ENCODE measurements around the gene GTF3C5.
"Not testable (repeated sequence)": the region's sequence is repeated elsewhere in the genome, so short reads cannot be mapped to it uniquely, and the experiment has no call there.

GTF3C5 gene

GRCh38 chr9:133056533-133056932 is 25.7 kb downstream of the GTF3C5 start:
- DNase-seq, result no peak

- DNase-seq, result no peak
Observed at GRCh38 chr9:133057006-133057405, 26.2 kb downstream of the GTF3C5 start.

- no peak for DNase-seq
Observed at GRCh38 chr9:133057553-133057952, 26.8 kb downstream of the GTF3C5 start.

- no peak for DNase-seq
Observed at GRCh38 chr9:133058071-133058470, 27.3 kb downstream of the GTF3C5 start.

GRCh38 chr9:133058550-133059320 is 27.9 kb downstream of the GTF3C5 start:
- no peak for DNase-seq

- DNase-seq, result no peak
Observed at GRCh38 chr9:133059623-133060022, 28.8 kb downstream of the GTF3C5 start.

GRCh38 chr9:133060417-133060841 is 29.6 kb downstream of the GTF3C5 start:
- no peak for DNase-seq

GRCh38 chr9:133061019-133061763 is 30.4 kb downstream of the GTF3C5 start:
- DNase-seq, result not testable (repeated sequence)

GRCh38 chr9:133061764-133062145 is 31.0 kb downstream of the GTF3C5 start, which contains the start of gene CEL:
Gene CEL, plus strand, starts transcription at chr9:133061981. Its CDS starts 22 bp downstream, at chr9:133062003.
- not testable (repeated sequence) for DNase-seq

GRCh38 chr9:133062569-133062968 is 31.8 kb downstream of the GTF3C5 start:
- DNase-seq, result not testable (repeated sequence)

- no peak for DNase-seq
Observed at GRCh38 chr9:133063159-133063499, 32.3 kb downstream of the GTF3C5 start.

GRCh38 chr9:133063500-133064231 is 32.9 kb downstream of the GTF3C5 start:
- DNase-seq, result no peak

GRCh38 chr9:133064241-133065069 is 33.7 kb downstream of the GTF3C5 start:
- no peak for DNase-seq

- no peak for DNase-seq
Observed at GRCh38 chr9:133065070-133065388, 34.2 kb downstream of the GTF3C5 start.

GRCh38 chr9:133066181-133066983 is 35.6 kb downstream of the GTF3C5 start:
- DNase-seq, result no peak

- no peak for DNase-seq
Observed at GRCh38 chr9:133067006-133067405, 36.2 kb downstream of the GTF3C5 start.

GRCh38 chr9:133067813-133068212 is 37.0 kb downstream of the GTF3C5 start:
- no peak for DNase-seq

- not testable (repeated sequence) for DNase-seq
Observed at GRCh38 chr9:133068431-133068830, 37.6 kb downstream of the GTF3C5 start.

GRCh38 chr9:133070500-133070961 is 39.7 kb downstream of the GTF3C5 start:
- not testable (repeated sequence) for DNase-seq

GRCh38 chr9:133070985-133071384 is 40.2 kb downstream of the GTF3C5 start:
- DNase-seq, result not testable (repeated sequence)

GRCh38 chr9:133071484-133072150 is 40.8 kb downstream of the GTF3C5 start:
- no peak for DNase-seq

Data from CD4-positive, alpha-beta T cell treated with Interleukin-15 for 1 hour (primary cell).